Mononuclear cell (primary cell): ENCODE data around the gene NMT1. TPM values are rescaled to one million over a fixed set of nuclear protein-coding genes. Genes with fewer than 3 reads are reported as not detected.

Source experiments
- H3K27me3 ChIP-seq: 2 replicates; pipeline ENCODE4 v1.6.0; 2011; ENCODE audit warnings: low read length, control low read depth; ENCODE audit not compliant: insufficient read depth
- H3K4me1 ChIP-seq: 2 replicates; pipeline ENCODE4 v1.5.1; 2011; ENCODE audit warnings: mild to moderate bottlenecking, low read length, control low read depth; ENCODE audit not compliant: insufficient read depth
- H3K4me3 ChIP-seq: 2 replicates; pipeline ENCODE4 v1.5.1; 2011; ENCODE audit warnings: mild to moderate bottlenecking, low read length, moderate library complexity
- H3K9me3 ChIP-seq: 2 replicates; pipeline ENCODE4 v1.5.1; 2011; ENCODE audit warnings: low read depth, mild to moderate bottlenecking, control low read depth, low read length
- total RNA-seq: library from RNA; depleted of rRNA; stranded (reverse); fragments of >200 nt; gene quantifications from one replicate; pipeline ENCODE4 v1.2.3, GENCODE V29; 2012

NMT1 gene
- total RNA-seq, 1 donor, result 35.2 TPM

DNA sequence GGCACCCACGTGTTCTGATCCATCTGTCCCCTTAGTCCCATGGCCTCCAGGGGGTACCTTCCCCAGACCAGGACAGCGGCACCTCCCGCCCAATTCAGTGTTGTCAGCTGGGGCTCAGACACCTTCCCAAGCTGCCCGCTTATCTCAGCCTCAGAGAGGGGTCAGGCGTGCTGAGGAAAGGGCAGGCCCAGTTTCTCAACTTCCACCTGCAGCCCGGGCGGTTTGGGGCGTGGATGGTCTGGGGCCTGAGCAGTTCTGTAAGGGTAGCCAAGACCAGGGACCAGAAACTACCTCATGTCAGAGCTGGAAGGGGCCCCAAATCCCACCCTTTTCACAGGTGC lies 66.1 kb downstream of the NMT1 start:
- H3K4me1 ChIP-seq, result peaks cover 23% of the 10 kb centered on the region
- H3K27me3 ChIP-seq, result no peaks in the 10 kb centered on the region
- H3K9me3 ChIP-seq, result no peaks in the 10 kb centered on the region
- H3K4me3 ChIP-seq, result no peak overlapping the region

DNA sequence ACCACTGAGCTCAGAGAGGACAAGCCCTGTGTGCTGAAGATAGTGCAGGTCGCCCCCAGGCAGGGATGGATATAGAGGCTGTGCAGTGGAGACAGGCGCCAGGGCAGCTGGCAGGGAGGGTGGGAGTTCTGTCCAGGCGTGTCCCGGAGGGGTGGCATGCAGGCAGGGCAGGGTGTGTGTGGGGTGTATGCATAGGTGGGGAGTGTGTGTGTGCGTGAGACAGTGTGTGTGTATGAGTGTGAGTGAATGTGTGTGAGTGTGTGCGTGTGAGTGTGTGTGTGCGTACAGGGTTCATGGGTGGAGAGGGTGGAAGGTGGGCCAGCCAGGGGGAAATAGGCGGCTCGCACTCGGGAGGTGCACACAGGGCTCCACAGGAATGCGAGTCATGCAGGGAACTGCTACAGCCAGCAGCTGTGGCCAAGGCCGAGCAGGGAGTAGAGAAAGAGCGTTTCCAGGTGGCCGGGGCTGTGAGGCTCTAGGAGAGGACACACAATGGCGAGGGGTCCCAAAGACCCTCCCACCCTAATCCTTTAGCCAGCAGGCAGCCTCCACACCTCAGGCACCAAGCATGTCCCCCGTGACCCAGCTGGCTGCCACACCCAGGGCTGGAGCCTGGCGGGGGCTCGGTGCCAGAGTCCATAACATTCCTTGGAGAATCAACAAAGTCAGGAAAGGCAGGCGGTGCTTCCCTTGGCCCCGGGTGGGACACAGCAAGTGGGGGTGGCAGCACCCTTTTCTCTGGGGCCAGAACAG lies 66.6 kb downstream of the NMT1 start:
- no peak overlapping the region for H3K4me3 ChIP-seq

DNA sequence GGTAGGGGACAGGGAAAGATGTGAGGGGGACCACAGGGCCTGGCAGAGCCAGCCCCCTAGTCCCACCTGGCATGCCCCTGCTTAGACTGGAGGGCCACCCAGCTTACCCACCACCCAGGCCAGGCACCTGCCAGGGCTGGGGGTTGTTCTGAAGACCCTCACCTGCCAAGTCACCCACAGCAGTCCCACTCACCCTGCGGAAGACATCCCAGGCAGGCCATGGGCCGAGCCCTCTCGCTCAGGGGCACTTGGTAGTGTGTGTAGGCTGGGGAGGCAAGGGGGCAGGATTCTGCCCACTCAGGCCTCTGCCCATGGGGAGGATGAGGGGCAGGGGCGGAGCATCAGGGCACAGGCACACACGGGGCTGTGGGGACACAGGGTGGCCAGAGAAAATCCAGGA lies 67.2 kb downstream of the NMT1 start:
- Histone ChIP-seq H3K27me3 (no peaks in the 10 kb centered on the region), H3K4me3 (no peak overlapping the region), H3K4me1 (peaks cover 30% of the 10 kb centered on the region), H3K9me3 (no peaks in the 10 kb centered on the region)

More for the DNA sequence above, 66.6 kb downstream of the NMT1 start:
- Histone ChIP-seq H3K27me3 (no peaks in the 10 kb centered on the region), H3K4me1 (peaks cover 24% of the 10 kb centered on the region), H3K9me3 (no peaks in the 10 kb centered on the region)

DNA sequence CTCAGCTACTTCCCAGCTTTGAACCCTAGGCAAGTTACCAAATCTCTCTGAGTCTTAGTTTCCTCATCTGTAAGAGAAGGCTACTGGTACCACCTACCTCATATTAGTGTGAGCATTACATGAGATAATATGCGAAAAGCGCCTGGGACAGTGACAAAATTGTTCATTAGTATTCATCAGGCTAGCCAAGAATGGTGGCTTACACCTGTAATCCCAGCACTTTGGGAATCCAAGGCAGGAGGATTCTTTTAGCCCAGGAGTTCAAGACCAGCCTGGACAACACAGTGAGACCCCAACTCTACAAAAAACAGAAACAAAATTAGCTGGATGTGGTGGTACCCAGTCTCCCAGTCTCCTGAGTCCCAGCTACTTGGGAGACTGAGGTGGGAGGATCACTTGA lies 67.9 kb downstream of the NMT1 start:
- Histone ChIP-seq H3K4me1 (peaks cover 23% of the 10 kb centered on the region), H3K27me3 (no peaks in the 10 kb centered on the region), H3K9me3 (no peaks in the 10 kb centered on the region), H3K4me3 (no peak overlapping the region)

DNA sequence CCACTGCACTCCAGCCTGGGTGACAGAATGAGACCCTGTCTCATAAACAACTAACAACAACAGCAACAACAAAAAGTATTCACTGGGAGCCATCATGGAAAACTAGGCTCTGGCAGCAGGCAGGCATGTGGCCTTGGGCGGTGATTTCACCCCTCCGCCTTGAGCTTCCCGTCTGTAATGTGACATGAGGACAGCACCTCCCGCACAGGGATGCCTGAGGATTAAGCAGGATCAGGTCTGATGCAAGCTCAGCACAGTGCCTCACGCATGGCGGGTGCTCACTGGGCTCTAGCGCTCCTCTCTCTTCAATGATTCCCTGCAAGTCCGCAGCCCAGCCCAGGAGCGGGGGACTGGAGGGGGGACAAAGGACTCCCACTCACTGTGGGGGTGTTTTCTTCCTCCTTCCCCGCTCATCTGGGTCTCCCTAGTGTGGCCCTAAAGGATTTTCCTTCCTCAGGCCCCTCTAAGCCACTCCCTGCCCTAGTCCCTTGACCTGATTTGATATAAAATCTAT lies 68.4 kb downstream of the NMT1 start:
- peaks cover 19% of the 10 kb centered on the region for H3K4me1 ChIP-seq

DNA sequence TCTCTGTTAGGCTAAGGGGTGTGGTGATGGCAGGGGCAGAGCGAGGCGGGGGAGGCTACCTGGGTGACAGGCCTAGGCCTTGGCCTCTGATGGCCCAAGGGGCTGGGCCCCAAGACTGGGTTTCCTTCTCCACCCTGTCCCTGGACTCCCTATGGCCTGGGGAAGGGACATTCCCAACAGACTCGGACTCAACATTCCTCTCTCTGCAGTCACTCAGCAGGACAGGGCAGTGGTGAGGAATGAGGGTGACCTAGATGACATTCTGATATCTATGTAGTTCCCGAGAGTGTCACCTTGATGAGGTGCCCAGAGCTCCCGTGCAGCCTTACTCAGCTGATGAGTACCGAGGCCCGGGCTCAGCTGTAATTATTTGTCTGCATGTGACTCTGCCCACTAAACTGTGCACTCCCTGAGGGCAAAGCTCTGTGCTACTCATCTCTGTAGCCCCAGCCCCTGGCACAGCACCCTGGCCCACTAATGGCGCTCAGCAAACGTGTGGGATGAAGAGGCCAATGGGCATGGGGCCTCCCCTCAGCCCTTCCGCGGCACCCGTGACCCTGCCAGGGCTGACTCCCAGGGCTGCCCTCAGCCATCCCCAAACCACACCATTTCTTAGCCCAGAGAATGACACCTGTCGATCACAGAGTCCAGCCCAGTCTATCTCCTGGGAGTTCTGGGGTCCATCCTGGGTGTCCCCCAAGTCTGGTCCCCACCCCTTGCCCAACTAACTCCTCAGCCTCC lies 69.0 kb downstream of the NMT1 start:
- Histone ChIP-seq H3K4me1 (peaks cover 14% of the 10 kb centered on the region), H3K27me3 (no peaks in the 10 kb centered on the region), H3K9me3 (no peaks in the 10 kb centered on the region), H3K4me3 (no peak overlapping the region)

More for the DNA sequence above, 68.4 kb downstream of the NMT1 start:
- Histone ChIP-seq H3K9me3 (no peaks in the 10 kb centered on the region), H3K4me3 (no peak overlapping the region), H3K27me3 (no peaks in the 10 kb centered on the region)

DNA sequence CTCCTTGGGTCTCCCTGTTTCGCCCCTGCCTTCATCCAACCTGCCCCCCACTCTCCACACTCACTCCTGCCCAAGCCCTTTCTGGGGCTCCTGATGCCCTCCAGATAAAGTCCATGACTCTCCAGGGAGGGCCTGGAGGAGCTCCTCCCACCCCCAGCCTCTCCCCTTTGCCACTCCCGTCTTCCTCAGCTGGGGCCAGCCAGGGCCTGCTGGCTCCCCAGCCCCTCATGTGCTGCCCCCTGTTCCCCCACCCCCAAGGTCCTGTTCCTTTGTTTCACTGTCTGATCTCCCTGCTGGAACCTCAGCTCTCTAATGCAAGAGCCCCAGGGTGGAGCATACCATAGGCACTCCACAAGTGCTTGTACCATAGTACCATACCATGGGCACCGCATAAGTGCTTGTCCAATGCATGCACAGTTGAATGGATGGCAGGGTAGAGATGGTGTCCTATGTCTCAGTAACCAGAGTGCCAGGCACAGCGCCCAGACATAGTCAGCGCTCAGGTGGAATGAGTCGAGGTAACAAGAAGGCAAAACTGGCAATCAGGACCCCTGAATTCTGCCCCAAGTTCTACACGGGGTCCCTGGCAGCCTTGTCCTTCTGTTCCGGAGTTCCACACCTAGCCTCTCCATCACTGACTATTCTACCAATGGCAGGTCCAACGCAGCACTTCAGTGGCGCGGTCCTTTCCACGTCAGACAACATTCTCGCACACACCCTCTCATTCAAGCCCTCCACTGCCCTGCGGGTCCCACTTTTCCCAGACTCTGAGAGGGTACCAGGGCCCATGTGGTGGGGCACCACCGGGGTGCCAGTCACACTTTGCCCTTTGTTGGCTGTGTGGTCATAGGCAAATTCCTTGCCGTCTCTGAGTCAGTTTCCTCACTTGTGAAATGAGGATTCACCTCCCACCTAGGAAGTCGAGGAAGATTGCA lies 69.8 kb downstream of the NMT1 start:
- Histone ChIP-seq H3K9me3 (no peaks in the 10 kb centered on the region), H3K4me1 (peaks cover 17% of the 10 kb centered on the region), H3K27me3 (no peaks in the 10 kb centered on the region), H3K4me3 (no peak overlapping the region)

DNA sequence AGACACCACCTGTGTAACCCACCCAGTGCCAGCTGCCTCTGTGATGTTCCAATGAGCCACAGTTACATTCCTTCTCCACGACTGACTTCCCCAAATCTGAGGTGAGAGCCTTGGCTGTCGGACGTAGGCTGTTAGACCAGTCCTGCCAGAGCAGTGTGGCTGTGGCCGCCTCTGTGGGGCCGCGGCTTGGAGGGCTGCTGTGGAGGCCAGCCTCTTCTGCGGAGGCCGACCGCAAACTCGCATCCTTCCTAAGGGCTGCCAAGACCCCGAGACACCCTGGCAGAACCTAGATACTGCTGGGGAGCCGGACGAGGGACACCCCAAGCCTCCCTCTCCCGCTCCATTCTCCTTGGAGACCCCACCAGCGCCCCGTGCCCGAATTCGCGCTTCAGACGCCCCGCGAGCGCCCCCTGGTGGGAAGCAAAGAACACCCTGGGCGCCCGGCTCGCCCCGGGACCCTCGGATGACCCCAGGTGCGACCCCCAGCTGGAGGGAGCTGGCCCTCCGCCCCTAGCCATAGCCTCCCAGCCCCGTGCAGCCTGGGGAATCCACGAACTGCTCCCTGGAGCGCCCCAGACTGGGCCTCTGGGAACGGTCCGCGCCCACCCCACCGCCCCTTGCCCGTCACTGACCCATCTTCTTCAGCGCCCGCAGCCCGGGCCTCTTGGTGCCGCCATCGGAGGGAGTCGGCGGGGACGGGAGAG lies 70.7 kb downstream of the NMT1 start:
- H3K4me1 ChIP-seq, result peaks cover 25% of the 10 kb centered on the region
- no peaks in the 10 kb centered on the region for H3K27me3 ChIP-seq
- H3K9me3 ChIP-seq, result no peaks in the 10 kb centered on the region
- H3K4me3 ChIP-seq, result peak overlapping the region; percentile 45

DNA sequence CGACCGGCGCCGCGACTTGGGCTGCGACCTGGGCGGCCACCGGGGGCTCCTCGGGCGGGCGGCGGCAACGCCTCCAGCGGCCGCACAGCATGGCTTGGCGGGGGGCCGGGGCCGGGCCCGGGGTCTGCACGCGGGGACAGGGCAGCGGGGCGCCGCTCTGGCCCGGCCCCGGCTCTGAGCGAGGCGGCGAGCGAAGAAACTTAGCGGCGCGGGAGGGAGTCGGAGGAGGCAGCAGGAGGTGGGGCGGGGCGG lies 71.1 kb downstream of the NMT1 start, which contains the start of gene PLCD3:
TSS of gene PLCD3 (minus strand) at position 196 of the 252 bp plus-strand sequence. CDS start at position 91, 105 bp downstream.
- Histone ChIP-seq H3K27me3 (no peaks in the 10 kb centered on the region), H3K4me1 (peaks cover 27% of the 10 kb centered on the region), H3K9me3 (no peaks in the 10 kb centered on the region), H3K4me3 (peak within 1 kb of the TSS; percentile 72)

DNA sequence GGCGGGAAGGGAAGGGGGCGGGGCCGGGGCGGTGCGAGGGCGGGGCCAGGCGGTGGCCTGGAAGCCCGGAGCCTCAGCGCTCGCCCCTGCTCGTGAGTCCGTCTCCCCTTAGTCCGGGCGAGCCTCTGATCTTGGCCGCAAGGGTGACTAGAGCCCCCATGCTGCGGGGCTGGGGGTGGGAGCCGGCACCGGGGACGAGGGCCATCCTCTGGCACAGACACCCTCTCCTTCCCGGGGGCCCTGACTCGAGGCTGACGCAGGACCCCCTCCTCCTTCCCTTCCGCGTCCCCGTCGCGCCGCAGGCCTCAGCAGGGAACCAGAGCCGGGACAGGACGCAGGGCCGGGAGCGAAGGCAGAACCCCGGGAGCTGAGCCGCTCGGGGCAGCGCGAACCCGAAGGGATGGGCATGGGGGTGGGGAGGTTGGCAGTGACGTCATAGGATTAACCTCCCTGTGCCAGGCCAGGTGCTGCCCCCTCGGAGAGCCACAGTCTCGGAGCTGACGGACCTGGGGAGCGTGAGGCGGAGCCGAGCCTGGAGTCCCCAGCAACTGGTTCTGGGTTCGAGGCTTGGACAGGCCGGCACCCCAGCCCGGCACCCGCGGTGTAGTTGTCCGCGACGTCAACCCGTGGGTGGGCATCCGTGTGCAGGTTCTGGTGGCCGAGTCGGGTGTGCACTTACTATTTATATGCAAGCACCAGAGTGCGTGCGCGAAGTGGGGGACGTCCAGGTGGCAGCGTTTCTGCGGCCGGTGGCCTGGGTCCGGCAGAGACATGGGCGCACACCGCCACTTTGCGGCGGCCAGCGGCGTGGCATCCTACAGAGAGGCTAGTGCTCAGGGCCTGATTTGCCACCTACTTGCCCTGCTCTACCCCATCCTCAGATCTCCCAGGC lies 71.7 kb downstream of the NMT1 start:
- H3K4me1 ChIP-seq, result peaks cover 27% of the 10 kb centered on the region
- H3K4me3 ChIP-seq, result peak overlapping the region; percentile 72
- H3K27me3 ChIP-seq, result no peaks in the 10 kb centered on the region
- no peaks in the 10 kb centered on the region for H3K9me3 ChIP-seq

DNA sequence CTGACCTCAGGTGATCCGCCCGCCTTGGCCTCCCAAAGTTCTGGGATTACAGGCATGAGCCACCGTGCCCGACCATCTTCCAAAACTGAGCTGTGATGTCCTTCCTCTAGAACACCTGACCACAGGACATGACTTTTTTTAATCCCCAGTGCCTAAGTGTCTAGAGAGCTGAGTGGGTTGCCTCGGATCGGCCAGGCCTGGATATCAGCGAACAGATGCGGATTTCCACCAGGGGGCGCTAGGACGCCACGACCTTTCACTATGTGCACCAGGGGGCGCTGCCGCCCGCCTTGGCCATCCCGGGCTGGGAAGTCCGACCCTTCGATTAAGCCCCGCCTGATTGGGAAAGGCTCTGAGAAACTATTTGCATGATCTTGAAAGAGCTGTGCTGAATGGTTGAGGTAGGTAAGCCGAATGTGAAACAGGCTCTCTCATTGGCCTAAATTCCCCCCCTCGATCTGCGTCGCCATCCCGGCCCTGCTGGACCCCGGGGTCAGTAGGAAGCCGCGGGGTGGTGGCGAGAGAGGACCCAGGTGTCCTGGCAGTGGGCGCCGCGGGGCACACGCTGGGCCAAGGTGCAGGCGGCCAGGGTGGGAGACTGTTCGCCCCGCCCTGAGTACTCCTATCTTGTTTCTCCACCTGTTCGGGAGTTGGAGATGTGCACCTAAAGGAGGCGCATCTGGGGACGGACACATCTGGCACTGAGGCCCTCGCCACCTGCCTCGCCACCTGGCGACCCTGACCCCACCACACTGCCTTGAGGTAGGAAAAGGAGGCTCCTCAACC lies 74.3 kb downstream of the NMT1 start, which contains the start of gene ACBD4:
TSS of gene ACBD4 (plus strand) at position 496 of the 786 bp plus-strand sequence. CDS start 458 bp downstream, outside the sequence.
- H3K9me3 ChIP-seq, result no peaks in the 10 kb centered on the region
- peaks cover 27% of the 10 kb centered on the region for H3K4me1 ChIP-seq
- H3K4me3 ChIP-seq, result peak within 1 kb of the TSS; percentile 59
- no peaks in the 10 kb centered on the region for H3K27me3 ChIP-seq

DNA sequence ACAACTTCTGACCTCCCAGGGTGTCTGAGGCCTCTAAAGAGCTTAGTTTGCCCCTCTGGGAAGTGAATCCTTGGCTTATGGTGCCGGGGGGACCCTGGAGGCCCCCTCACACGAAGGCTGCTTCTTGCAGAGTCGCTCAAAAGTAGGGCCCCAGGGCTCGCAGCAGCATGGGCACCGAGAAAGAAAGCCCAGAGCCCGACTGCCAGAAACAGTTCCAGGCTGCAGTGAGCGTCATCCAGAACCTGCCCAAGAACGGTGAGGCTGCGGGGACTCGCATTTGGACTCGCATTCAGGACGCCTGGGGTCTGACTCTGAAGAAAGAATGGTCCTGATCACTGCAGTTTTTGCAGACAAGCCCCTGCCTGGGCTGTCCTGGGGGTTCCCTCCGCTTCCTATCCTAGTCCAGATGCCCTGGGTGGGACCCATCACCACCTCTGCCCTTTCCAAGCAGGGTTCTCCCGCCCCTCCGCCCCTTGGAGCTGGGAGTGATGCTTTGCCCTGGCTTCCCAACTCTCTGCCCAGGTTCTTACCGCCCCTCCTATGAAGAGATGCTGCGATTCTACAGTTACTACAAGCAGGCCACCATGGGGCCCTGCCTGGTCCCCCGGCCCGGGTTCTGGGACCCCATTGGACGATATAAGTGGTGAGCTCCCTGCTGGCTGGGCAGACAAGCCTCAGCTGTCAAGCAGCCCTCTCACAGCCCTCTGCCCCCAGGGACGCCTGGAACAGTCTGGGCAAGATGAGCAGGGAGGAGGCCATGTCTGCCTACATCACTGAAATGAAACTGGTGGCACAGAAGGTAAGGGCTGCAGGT lies 75.1 kb downstream of the NMT1 start:
- peaks cover 27% of the 10 kb centered on the region for H3K4me1 ChIP-seq
- H3K9me3 ChIP-seq, result no peaks in the 10 kb centered on the region
- peak overlapping the region; percentile 59 for H3K4me3 ChIP-seq
- no peaks in the 10 kb centered on the region for H3K27me3 ChIP-seq
